ENCODE results near the gene CLPTM1.

- no peak for TF ChIP-seq POLR2A (IDR thresholded peaks at IDR 0.05)
- TF ChIP-seq CTCF (IDR thresholded peaks at IDR 0.05) = peak; percentile 63 to 83 (median 76)
- no peak for TF ChIP-seq EP300 (IDR thresholded peaks at IDR 0.05)
These were observed 3.7 kb upstream of the CLPTM1 start for GRCh38 chr19:44951179-44952159.
